Right lobe of liver (tissue), 4 donors: ENCODE measurements around the gene LPIN3.

Experiments
- CTCF ChIP-seq, 4 donors: fragments of 200-600 bp in 3 of 4; fragments of 450-650 bp in 1 of 4; IDR thresholded peaks; one replicate each; pipeline versions ENCODE4 v1.5.1 to v1.8.0; 2016 to 2022; ENCODE audit warnings: antibody characterized with exemption in 4 of 4, mild to moderate bottlenecking in 2 of 4
- POLR2A ChIP-seq: fragments of 450-650 bp; IDR thresholded peaks from one replicate; pipeline ENCODE4 v1.6.1; 2017; ENCODE audit warnings: antibody characterized with exemption, mild to moderate bottlenecking
- donor health status: DM: no; HTN: no; CAD: no.
- donor health status: DM: no; HTN: no; CAD: no.
- donor health status: DM: no; HTN: yes; CAD: no.

- no peak for TF ChIP-seq CTCF (IDR thresholded peaks at IDR 0.05)
- TF ChIP-seq POLR2A, result no peak
Measured at GRCh38 chr20:41300886-41301285, 39.7 kb upstream of the LPIN3 start.
